Thoracic aorta (tissue), 2 donors: ENCODE data around the gene CDH11. TPM values are rescaled to one million over a fixed set of nuclear protein-coding genes. Genes with fewer than 3 reads are reported as not detected.

Experiments
- ATAC-seq: fragments of 150-250 bp; one replicate; pipeline ENCODE4 v1.8.0; 2017; ENCODE audit warnings: low read depth; ENCODE audit not compliant: insufficient number of reproducible peaks, low FRiP score
- DNase-seq: peaks from one replicate; pipeline ENCODE4 v3.0.0-alpha.2; 2020; ENCODE audit warnings: low spot score
- H3K27ac ChIP-seq, 2 donors: fragments of 200-600 bp; sonication (generic); 1 replicate in 1 of 2; 2 replicates in 1 of 2; pipeline ENCODE4 v1.5.1; 2016; ENCODE audit warnings: mild to moderate bottlenecking in 2 of 2, moderate library complexity in 2 of 2
- H3K27me3 ChIP-seq: fragments of 200-600 bp; sonication (generic); replicated peaks from 2 replicates; pipeline ENCODE4 v1.6.0; 2016; ENCODE audit warnings: mild to moderate bottlenecking; ENCODE audit not compliant: insufficient read depth
- H3K36me3 ChIP-seq: fragments of 200-600 bp; sonication (generic); one replicate; pipeline ENCODE4 v1.5.1; 2016
- H3K4me1 ChIP-seq, 2 donors: fragments of 200-600 bp; sonication (generic); 1 replicate in 1 of 2; 2 replicates in 1 of 2; pipeline versions ENCODE4 v1.5.1 to v1.6.0; 2016; ENCODE audit warnings: low read depth in 2 of 2, mild to moderate bottlenecking in 1 of 2; ENCODE audit not compliant: control insufficient read depth in 1 of 2
- H3K4me3 ChIP-seq: fragments of 200-600 bp; sonication (generic); 2 replicates; pipeline ENCODE4 v1.5.1; 2016; ENCODE audit warnings: mild to moderate bottlenecking
- H3K9me3 ChIP-seq: fragments of 200-600 bp; sonication (generic); 2 replicates; pipeline ENCODE4 v1.5.1; 2016
- total RNA-seq, 2 donors: library from RNA; depleted of rRNA; stranded (reverse); fragments of >200 nt; gene quantifications; one replicate each; pipeline versions ENCODE4 v1.1.0 to v1.2.3, GENCODE V29; 2016
- TF ChIP-seq, protein P1 (sequence below): fragments of 200-600 bp; sonication (generic); IDR thresholded peaks from one replicate; pipeline ENCODE4 v1.5.1; 2019; ENCODE audit warnings: antibody characterized with exemption

CDH11 gene
- total RNA-seq, 2 donors from 2014 or later: 191 to 354 TPM

DNA sequence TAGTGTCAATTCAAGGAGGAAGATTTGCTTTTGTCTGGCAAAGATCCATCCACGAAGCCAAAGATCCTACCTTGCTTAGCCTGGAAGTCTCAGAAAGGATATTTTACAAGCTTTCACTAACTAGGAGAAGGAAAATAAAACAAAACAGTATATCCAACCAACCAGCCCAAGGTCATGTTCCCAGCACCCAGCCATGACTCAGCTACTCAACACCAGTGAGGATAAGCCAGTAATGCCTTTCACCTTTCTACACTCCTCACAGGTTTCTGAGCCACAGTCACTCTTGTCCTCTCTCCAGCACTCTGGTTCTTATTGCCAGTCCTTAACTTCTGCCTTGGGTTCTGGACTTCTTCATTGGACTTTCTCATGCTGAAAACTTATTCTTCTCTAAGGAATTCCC lies 116.2 kb downstream of the CDH11 start:
- peaks cover 19% of the 10 kb centered on the region for H3K36me3 ChIP-seq
- H3K9me3 ChIP-seq: no peaks in the 10 kb centered on the region
- no peaks in the 10 kb centered on the region for H3K4me1 ChIP-seq
- DNase-seq (no peak), ATAC-seq (no peak)
- no peak overlapping the region for H3K4me3 ChIP-seq
- TF ChIP-seq, protein P1, sequence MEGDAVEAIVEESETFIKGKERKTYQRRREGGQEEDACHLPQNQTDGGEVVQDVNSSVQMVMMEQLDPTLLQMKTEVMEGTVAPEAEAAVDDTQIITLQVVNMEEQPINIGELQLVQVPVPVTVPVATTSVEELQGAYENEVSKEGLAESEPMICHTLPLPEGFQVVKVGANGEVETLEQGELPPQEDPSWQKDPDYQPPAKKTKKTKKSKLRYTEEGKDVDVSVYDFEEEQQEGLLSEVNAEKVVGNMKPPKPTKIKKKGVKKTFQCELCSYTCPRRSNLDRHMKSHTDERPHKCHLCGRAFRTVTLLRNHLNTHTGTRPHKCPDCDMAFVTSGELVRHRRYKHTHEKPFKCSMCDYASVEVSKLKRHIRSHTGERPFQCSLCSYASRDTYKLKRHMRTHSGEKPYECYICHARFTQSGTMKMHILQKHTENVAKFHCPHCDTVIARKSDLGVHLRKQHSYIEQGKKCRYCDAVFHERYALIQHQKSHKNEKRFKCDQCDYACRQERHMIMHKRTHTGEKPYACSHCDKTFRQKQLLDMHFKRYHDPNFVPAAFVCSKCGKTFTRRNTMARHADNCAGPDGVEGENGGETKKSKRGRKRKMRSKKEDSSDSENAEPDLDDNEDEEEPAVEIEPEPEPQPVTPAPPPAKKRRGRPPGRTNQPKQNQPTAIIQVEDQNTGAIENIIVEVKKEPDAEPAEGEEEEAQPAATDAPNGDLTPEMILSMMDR: no peak
- H3K27me3 ChIP-seq: no peaks in the 10 kb centered on the region
- H3K27ac ChIP-seq: no peak overlapping the region

DNA sequence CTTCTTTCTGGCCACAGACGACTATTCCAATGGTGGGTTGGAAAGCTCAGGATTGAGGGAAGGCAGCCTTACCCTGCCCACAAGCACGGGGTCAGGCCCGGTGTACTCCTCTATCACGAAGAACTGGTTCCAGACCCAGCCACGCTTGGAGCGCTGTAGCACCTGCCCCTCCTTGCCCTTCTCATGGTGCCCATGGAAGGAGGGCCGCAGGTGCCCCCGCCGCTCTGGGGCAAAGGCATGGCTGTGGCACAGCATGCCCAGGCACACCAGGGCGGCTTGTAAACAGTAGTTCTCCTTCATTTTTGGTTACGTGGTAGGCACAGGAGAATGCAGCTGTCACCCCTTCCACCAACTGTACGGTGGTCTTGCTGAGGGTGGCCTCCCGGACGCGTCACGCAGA lies 117.3 kb downstream of the CDH11 start:
- H3K36me3 ChIP-seq: peaks cover 19% of the 10 kb centered on the region
- H3K27ac ChIP-seq: no peak overlapping the region
- ATAC-seq (no peak), DNase-seq (no peak)
- no peaks in the 10 kb centered on the region for H3K27me3 ChIP-seq
- TF ChIP-seq, protein P1: no peak
- H3K4me1 ChIP-seq: no peaks in the 10 kb centered on the region
- H3K9me3 ChIP-seq: no peaks in the 10 kb centered on the region
- no peak overlapping the region for H3K4me3 ChIP-seq

DNA sequence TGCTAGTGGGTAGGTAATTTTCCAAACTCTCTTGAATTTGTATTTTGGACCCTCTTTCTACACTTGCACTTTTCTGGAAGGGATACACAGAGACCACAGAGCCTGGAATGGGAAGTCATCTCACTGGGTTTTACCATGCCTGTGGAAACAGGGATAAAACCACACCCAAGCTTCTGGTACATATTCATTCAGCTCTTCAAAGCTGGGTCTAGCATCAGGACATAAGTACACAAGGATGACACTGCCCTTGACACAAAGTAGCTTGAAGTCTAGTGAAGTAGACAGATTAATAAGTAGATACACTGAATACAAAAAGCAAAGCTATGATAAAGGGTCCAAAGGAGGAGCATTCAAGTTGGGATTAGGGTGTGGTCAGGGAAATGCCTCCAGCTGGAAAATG lies 118.2 kb downstream of the CDH11 start:
- no peak for DNase-seq
- no peaks in the 10 kb centered on the region for H3K27me3 ChIP-seq
- no peak overlapping the region for H3K4me3 ChIP-seq
- no peaks in the 10 kb centered on the region for H3K9me3 ChIP-seq
- no peak overlapping the region for H3K27ac ChIP-seq
- TF ChIP-seq, protein P1: no peak
- H3K36me3 ChIP-seq: peaks cover 19% of the 10 kb centered on the region
- no peaks in the 10 kb centered on the region for H3K4me1 ChIP-seq
- no peak for ATAC-seq

DNA sequence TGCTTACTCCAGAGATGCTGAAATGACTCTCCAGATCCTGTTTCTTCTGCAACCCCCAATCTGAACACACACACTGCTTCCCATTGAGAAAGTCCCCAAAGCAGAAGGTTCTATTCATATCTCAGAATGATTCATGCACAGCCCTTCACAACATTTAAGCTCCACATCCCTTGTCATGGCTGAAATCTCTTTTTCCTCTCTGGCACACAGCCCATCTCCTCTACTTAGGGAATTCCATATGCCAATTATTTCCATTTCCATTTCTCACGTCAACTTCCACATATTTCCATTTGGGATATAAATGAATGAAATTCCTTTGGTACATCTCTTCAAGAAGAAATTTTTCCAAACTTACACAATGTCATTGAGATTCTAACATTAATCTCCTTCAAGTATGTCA lies 119.6 kb downstream of the CDH11 start:
- DNase-seq (no peak), ATAC-seq (no peak)
- peaks cover 24% of the 10 kb centered on the region for H3K36me3 ChIP-seq
- TF ChIP-seq, protein P1: no peak
- H3K4me1 ChIP-seq: no peaks in the 10 kb centered on the region
- no peak overlapping the region for H3K4me3 ChIP-seq
- H3K9me3 ChIP-seq: no peaks in the 10 kb centered on the region
- no peak overlapping the region for H3K27ac ChIP-seq
- H3K27me3 ChIP-seq: no peaks in the 10 kb centered on the region

DNA sequence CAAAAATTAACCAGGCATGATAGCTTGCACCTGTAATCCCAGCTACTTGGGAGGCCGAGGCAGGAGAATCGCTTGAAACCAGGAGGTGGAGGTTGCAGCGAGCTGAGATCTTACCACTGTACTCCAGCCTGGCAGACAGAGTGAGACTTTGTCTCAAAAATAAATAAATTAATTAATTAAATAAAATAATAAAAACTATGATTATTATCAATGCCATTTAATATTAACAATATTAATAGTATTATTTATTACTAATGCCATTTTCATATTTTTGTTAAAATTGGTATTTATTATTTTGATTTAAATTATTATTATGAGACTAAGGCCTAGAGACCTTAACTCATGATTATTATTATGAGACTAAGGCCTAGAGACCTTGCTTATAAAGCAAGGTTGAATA lies 121.2 kb downstream of the CDH11 start:
- ATAC-seq (no peak), DNase-seq (no peak)
- Histone ChIP-seq H3K36me3 (peaks cover 16% of the 10 kb centered on the region), H3K27me3 (no peaks in the 10 kb centered on the region), H3K4me1 (no peaks in the 10 kb centered on the region), H3K27ac (no peak overlapping the region), H3K9me3 (no peaks in the 10 kb centered on the region), H3K4me3 (no peak overlapping the region)
- TF ChIP-seq, protein P1: no peak
